DOHH2 (cell line): Measurements from ENCODE around the gene LCK.

Experiments
- H3F3A ChIP-seq: fragments of 200-600 bp; sonication (generic), shearing (Covaris generic); 2 replicates; pipeline ENCODE4 v1.6.0; 2016; ENCODE audit warnings: antibody characterized with exemption, mild to moderate bottlenecking; ENCODE audit not compliant: control insufficient read depth, insufficient read depth
- H3K27ac ChIP-seq: fragments of 200-600 bp; sonication (generic); 2 replicates; pipeline ENCODE4 v1.5.1; 2014; ENCODE audit warnings: low read depth, mild to moderate bottlenecking, low read length, moderate library complexity
- H3K27me3 ChIP-seq: fragments of 200-600 bp; sonication (generic); 2 replicates; pipeline ENCODE4 v1.6.1; 2014; ENCODE audit warnings: mild to moderate bottlenecking, low read length, mixed read lengths; ENCODE audit not compliant: control insufficient read depth
- H3K36me3 ChIP-seq: fragments of 200-600 bp; sonication (generic); 2 replicates; pipeline ENCODE4 v1.6.1; 2014; ENCODE audit warnings: mild to moderate bottlenecking, low read length, moderate library complexity, mixed read lengths; ENCODE audit not compliant: control insufficient read depth
- H3K4me1 ChIP-seq: fragments of 200-600 bp; sonication (generic); 2 replicates; pipeline ENCODE4 v1.6.1; 2014; ENCODE audit warnings: mild to moderate bottlenecking, low read length, mixed read lengths; ENCODE audit not compliant: control insufficient read depth
- H3K4me2 ChIP-seq: fragments of 200-600 bp; sonication (generic); 2 replicates; pipeline ENCODE4 v1.6.0; 2014; ENCODE audit warnings: mild to moderate bottlenecking, low read length, moderate library complexity
- H3K4me3 ChIP-seq: fragments of 200-600 bp; sonication (generic); 2 replicates; pipeline ENCODE4 v1.5.1; 2014; ENCODE audit warnings: mild to moderate bottlenecking, low read length, mixed read lengths
- H3K79me2 ChIP-seq: fragments of 200-600 bp; sonication (generic); 2 replicates; pipeline ENCODE4 v1.6.1; 2014; ENCODE audit warnings: mild to moderate bottlenecking, low read length, mixed read lengths; ENCODE audit not compliant: control insufficient read depth
- H3K9me2 ChIP-seq: fragments of 200-600 bp; sonication (generic); replicated peaks from 2 replicates; pipeline ENCODE4 v1.6.1; 2014; ENCODE audit warnings: mild to moderate bottlenecking, low read length, mixed read lengths; ENCODE audit not compliant: control insufficient read depth
- H3K9me3 ChIP-seq: fragments of 200-600 bp; sonication (generic); 2 replicates; pipeline ENCODE4 v1.6.1; 2014; ENCODE audit warnings: antibody characterized with exemption, low read length, mixed read lengths; ENCODE audit not compliant: control insufficient read depth, insufficient read depth
- H4K20me1 ChIP-seq: fragments of 200-600 bp; sonication (generic); 2 replicates; pipeline ENCODE4 v1.6.0; 2014; ENCODE audit warnings: low read depth, mild to moderate bottlenecking, antibody characterized with exemption, low read length, moderate library complexity; ENCODE audit not compliant: control insufficient read depth, insufficient read depth
- EZH2phosphoT487 ChIP-seq: fragments of 200-600 bp; sonication (generic); IDR thresholded peaks from 2 replicates; pipeline ENCODE4 v1.6.1; 2017; ENCODE audit warnings: borderline replicate concordance, mild to moderate bottlenecking, antibody characterized with exemption, low read length, moderate library complexity, mixed read lengths
- TF ChIP-seq, protein P1 (sequence below): fragments of 200-600 bp; sonication (generic); IDR thresholded peaks from one replicate; pipeline ENCODE4 v1.5.1; 2014; ENCODE audit warnings: antibody characterized with exemption, mild to moderate bottlenecking, low read depth, low read length; ENCODE audit not compliant: poor library complexity, severe bottlenecking

The LCK gene

DNA sequence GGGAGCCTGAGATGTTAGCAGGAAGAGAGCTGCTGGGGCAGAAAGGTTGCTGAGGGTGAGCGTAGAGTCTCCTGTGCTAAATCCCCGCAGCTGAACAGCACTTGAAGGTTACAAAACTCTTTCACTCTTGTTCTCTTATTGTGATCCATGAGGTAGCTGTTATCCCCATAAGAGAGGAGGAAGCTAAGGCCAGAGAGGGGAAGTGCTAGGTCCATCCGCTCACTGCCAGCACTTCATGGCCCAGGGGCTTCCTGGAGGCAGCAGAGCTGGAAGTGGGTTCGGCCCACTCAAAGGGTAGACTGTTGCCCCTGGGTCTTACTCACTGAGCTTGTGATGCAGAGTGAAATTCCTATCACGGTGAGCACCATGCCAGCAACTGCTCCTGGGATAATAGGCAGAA lies 34.5 kb upstream of the LCK start:
- Histone ChIP-seq H3K27ac (no peak overlapping the region), H3F3A (0 out of 2 replicates have a peak, but pooled peaks cover 2% of the 10 kb centered on the region), H3K9me3 (no peaks in the 10 kb centered on the region), H3K4me3 (no peak overlapping the region), H3K36me3 (peaks cover 16% of the 10 kb centered on the region; the same call in 1 of the 2 replicates), H3K4me1 (peaks cover 22% of the 10 kb centered on the region), H3K27me3 (no peaks in the 10 kb centered on the region), H3K4me2 (no peak overlapping the region), H3K9me2 (no peaks in the 10 kb centered on the region), H3K79me2 (peaks cover 9% of the 10 kb centered on the region), H4K20me1 (no peaks in the 10 kb centered on the region)
- TF ChIP-seq, protein P1, sequence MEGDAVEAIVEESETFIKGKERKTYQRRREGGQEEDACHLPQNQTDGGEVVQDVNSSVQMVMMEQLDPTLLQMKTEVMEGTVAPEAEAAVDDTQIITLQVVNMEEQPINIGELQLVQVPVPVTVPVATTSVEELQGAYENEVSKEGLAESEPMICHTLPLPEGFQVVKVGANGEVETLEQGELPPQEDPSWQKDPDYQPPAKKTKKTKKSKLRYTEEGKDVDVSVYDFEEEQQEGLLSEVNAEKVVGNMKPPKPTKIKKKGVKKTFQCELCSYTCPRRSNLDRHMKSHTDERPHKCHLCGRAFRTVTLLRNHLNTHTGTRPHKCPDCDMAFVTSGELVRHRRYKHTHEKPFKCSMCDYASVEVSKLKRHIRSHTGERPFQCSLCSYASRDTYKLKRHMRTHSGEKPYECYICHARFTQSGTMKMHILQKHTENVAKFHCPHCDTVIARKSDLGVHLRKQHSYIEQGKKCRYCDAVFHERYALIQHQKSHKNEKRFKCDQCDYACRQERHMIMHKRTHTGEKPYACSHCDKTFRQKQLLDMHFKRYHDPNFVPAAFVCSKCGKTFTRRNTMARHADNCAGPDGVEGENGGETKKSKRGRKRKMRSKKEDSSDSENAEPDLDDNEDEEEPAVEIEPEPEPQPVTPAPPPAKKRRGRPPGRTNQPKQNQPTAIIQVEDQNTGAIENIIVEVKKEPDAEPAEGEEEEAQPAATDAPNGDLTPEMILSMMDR: no peak
- TF ChIP-seq EZH2phosphoT487: no peak

GRCh38 chr1:32219022-32219421 lies 32.0 kb upstream of the LCK start:
- H3K36me3 ChIP-seq: peaks cover 31% of the 10 kb centered on the region
- no peak overlapping the region for H3K27ac ChIP-seq
- H3K9me2 ChIP-seq: no peaks in the 10 kb centered on the region
- TF ChIP-seq, protein P1: no peak
- no peak for TF ChIP-seq EZH2phosphoT487
- no peak overlapping the region for H3K4me3 ChIP-seq
- 0 out of 2 replicates have a peak, but pooled peaks cover 2% of the 10 kb centered on the region for H3F3A ChIP-seq
- H4K20me1 ChIP-seq: no peaks in the 10 kb centered on the region
- H3K79me2 ChIP-seq: peaks cover 34% of the 10 kb centered on the region
- no peaks in the 10 kb centered on the region for H3K9me3 ChIP-seq
- H3K27me3 ChIP-seq: no peaks in the 10 kb centered on the region
- no peak overlapping the region for H3K4me2 ChIP-seq
- peaks cover 36% of the 10 kb centered on the region for H3K4me1 ChIP-seq

DNA sequence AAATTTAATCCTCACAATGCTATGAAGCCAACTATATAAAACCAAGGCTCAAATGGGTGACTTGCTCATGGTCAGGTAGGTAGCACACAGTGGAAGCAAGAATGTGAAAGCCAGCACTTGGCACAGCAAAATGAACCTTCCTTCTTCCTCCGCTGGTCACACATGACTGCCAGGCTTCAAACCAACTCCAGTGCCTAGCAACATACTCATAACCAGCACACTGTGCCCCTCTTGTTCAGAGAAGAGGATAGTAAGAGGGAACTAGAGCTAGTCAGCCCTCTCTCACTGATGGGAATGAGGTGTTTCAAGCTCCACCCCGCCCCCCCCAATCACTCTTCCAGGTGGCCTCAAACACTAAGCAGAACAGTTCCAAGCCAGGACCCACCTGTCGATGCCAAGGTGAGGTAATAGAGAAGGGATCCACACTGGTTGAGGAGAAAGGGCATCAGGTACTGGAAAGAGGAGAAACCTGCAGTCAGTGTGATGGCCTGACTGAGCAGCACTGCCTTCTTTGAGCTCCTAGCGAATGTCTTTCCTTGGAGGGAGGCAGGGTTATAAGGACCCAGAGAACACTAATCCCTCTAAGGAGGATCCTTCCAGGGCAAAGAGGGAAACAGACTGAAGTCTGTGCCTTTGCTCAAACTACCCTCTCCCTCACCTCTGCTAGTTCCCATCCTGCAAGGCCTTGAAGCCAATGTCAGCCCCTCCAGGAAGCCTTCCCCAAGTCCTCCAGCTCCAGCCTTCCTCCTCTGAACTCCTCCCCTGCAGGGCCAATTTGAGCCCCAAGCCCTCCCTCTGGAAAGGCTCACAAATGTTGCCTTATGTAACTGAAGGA lies 30.1 kb upstream of the LCK start:
- H3K27ac ChIP-seq: no peak overlapping the region
- no peaks in the 10 kb centered on the region for H3K9me2 ChIP-seq
- no peaks in the 10 kb centered on the region for H4K20me1 ChIP-seq
- H3K9me3 ChIP-seq: no peaks in the 10 kb centered on the region
- peaks cover 31% of the 10 kb centered on the region for H3K4me1 ChIP-seq
- H3K36me3 ChIP-seq: peaks cover 38% of the 10 kb centered on the region
- H3K4me3 ChIP-seq: peak overlapping the region; percentile 99
- peak overlapping the region; percentile 76 for H3K4me2 ChIP-seq
- peaks cover 39% of the 10 kb centered on the region for H3K79me2 ChIP-seq
- 0 out of 2 replicates have a peak, but pooled peaks cover 2% of the 10 kb centered on the region for H3F3A ChIP-seq
- no peak for TF ChIP-seq EZH2phosphoT487
- TF ChIP-seq, protein P1: no peak
- no peaks in the 10 kb centered on the region for H3K27me3 ChIP-seq
